Lower leg skin (tissue), 4 donors: Measurements from ENCODE around the gene TNNC1. TPM values are rescaled to one million over a fixed set of nuclear protein-coding genes. Genes with fewer than 3 reads are reported as not detected.
A peak's percentile ranks its signal among the peaks of the same experiment; 100 is the strongest.

Experiments used
- DNase-seq, 2 donors: peaks; one replicate each; pipeline ENCODE4 v3.0.0-alpha.2; 2019; ENCODE audit warnings: low spot score in 2 of 2
- H3K4me3 ChIP-seq: fragments of 200-600 bp; sonication (generic); 2 replicates; pipeline ENCODE4 v1.5.1; 2017; ENCODE audit warnings: mild to moderate bottlenecking, low read depth; ENCODE audit not compliant: poor library complexity, severe bottlenecking
- CTCF ChIP-seq, 3 donors: fragments of 450-650 bp; IDR thresholded peaks; one replicate each; pipeline ENCODE4 v1.5.1; 2016; ENCODE audit warnings: antibody characterized with exemption in 3 of 3, mild to moderate bottlenecking in 3 of 3, moderate library complexity in 2 of 3
- POLR2A ChIP-seq, 2 donors: fragments of 450-650 bp; IDR thresholded peaks; one replicate each; pipeline ENCODE4 v1.6.1; 2016 to 2017; ENCODE audit warnings: antibody characterized with exemption in 2 of 2, mild to moderate bottlenecking in 1 of 2, moderate library complexity in 1 of 2
- WGBS, 2 donors: methylation state at CpG; one replicate each; pipeline ENCODE4 v1.1.5; 2018; 5-methylcytosine and 5-hydroxymethylcytosine counted together
- intact Hi-C: fragments of 100-400 bp; cut with DNase I; formaldehyde crosslinking; loops from one replicate; pipeline ENCODE4 v1.15.0; 2023; ENCODE audit warnings: low total_unique reads
- total RNA-seq, 4 donors: library from RNA; depleted of rRNA; stranded (reverse); fragments of >200 nt; gene quantifications; one replicate each; pipeline ENCODE4 v1.1.0, GENCODE V29; 2016

TNNC1 gene
- total RNA-seq, 4 donors from 2014 or later, result 6.3 to 73.7 (median 21.3) TPM

DNA sequence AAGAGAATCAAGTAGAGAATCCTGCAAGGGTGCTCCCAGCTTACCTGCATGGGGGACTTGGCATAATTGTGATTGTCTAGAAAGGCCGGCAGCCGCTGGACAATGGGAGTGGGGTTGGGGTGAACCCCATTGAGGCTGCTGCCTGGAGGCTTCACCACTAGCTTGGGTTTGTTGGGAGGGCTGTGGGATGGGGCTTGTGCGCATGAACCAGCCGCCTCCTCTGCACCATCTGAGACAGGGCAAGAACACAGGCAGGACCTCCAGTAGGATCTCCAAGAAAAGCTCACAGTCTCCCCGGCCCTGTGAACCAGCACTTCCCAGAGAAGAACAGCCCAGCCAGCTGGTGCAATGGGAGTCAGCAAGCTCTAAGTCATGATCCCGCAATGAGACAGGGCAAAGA lies 48.8 kb downstream of the TNNC1 start:
- DNase-seq, result peak in 1 of 2 donors; percentile 83
- intact Hi-C loops, result no loop called here
- WGBS, 2 donors, result 42 to 53% methylated on average over 6 of the region's 6 CpGs
- H3K4me3 ChIP-seq, result no peak overlapping the region
- TF ChIP-seq POLR2A (IDR thresholded peaks at IDR 0.05) (no peak), CTCF (IDR thresholded peaks at IDR 0.05) (no peak)

GRCh38 chr3:52404391-52404790 lies 49.5 kb downstream of the TNNC1 start:
- intact Hi-C loops, result no loop called here
- no peak overlapping the region for H3K4me3 ChIP-seq
- DNase-seq, result peak in 1 of 2 donors; percentile 76
- WGBS, 2 donors, result 62 to 79% methylated on average over 10 of the region's 10 CpGs
- TF ChIP-seq CTCF (IDR thresholded peaks at IDR 0.05) (no peak), POLR2A (IDR thresholded peaks at IDR 0.05) (no peak)

- 75 to 79% methylated on average over 3 of the region's 3 CpGs for WGBS, 2 donors
- no peak for TF ChIP-seq POLR2A (IDR thresholded peaks at IDR 0.05)
- TF ChIP-seq CTCF (IDR thresholded peaks at IDR 0.05), result no peak
These were observed 49.9 kb downstream of the TNNC1 start for GRCh38 chr3:52403955-52404354.

GRCh38 chr3:52403271-52403841 lies 50.5 kb downstream of the TNNC1 start:
- TF ChIP-seq CTCF (IDR thresholded peaks at IDR 0.05), result no peak
- TF ChIP-seq POLR2A (IDR thresholded peaks at IDR 0.05), result no peak
- peak in 1 of 2 donors; percentile 83 for DNase-seq
- intact Hi-C loops, result no loop called here
- H3K4me3 ChIP-seq, result no peak overlapping the region
- 80 to 82% methylated on average over 17 to 19 of the region's 19 CpGs for WGBS, 2 donors

More at GRCh38 chr3:52403955-52404354, 49.9 kb downstream of the TNNC1 start:
- H3K4me3 ChIP-seq, result no peak overlapping the region
- peak in 1 of 2 donors; percentile 86 for DNase-seq
- intact Hi-C loops, result no loop called here

GRCh38 chr3:52402706-52403270 lies 51.1 kb downstream of the TNNC1 start:
- peak in 1 of 2 donors; percentile 86 for DNase-seq
- H3K4me3 ChIP-seq, result no peak overlapping the region
- intact Hi-C loops, result no loop called here
- WGBS, 2 donors, result 60 to 69% methylated on average over 11 of the region's 11 CpGs
- TF ChIP-seq CTCF (IDR thresholded peaks at IDR 0.05) (no peak), POLR2A (IDR thresholded peaks at IDR 0.05) (no peak)
